HCT116 (cell line): ENCODE results near the gene PCBP3. TPM values are rescaled to one million over a fixed set of nuclear protein-coding genes. Genes with fewer than 3 reads are reported as not detected.

Experiments
- ATAC-seq: fragments of 200-7000 bp; cut with Tn5 transposase; 2 replicates; pipeline ENCODE4 v1.9.1; 2020; ENCODE audit warnings: mild to moderate bottlenecking, moderate library complexity
- BruUV-seq: library from RNA; stranded (reverse); fragments of 400-500 nt; replicated peaks from 2 replicates; lab custom pipeline; 2021; lab: Mats Ljungman, UMichigan
- CTCF ChIA-PET: fragments of 300-600 bp; sonication (Branson Sonifier 250); formaldehyde crosslinking; loops from one replicate; lab custom pipeline; 2021; ENCODE audit warnings: antibody characterized with exemption; lab: Charles Lee
- POLR2A ChIA-PET: fragments of 300-600, 350-600 bp; sonication (Branson Sonifier 250); formaldehyde crosslinking; loops from one replicate; lab custom pipeline; 2021; ENCODE audit warnings: antibody characterized with exemption; lab: Charles Lee
- RAD21 ChIA-PET, 2 experiments: fragments of 300-600 bp; sonication (Branson Sonifier 250); formaldehyde crosslinking; loops; one replicate each; lab custom pipeline; 2023; ENCODE audit warnings: low total read pairs in 2 of 2; ENCODE audit not compliant: uncharacterized antibody in 2 of 2, unreplicated experiment in 2 of 2, low non-redundant PET in 1 of 2; lab: Charles Lee
- DNase-seq: peaks from one replicate; pipeline ENCODE4 v3.0.0-alpha.2; 2010; ENCODE audit warnings: low read depth, low spot score
- H2AFZ ChIP-seq: fragments of 200-600 bp; shearing (Covaris generic), sonication (generic); 2 replicates; pipeline ENCODE4 v1.6.1; 2017; ENCODE audit warnings: low read depth, mixed run types, mixed read lengths, antibody characterized with exemption, low read length; ENCODE audit not compliant: poor library complexity, severe bottlenecking
- H3K27ac ChIP-seq: 2 replicates; pipeline ENCODE4 v1.5.1; 2012; ENCODE audit warnings: low read depth, low read length
- H3K27me3 ChIP-seq: fragments of 200-600 bp; sonication (generic); 2 replicates; pipeline ENCODE4 v1.6.1; 2016; ENCODE audit warnings: mixed run types, low read length, mixed read lengths; ENCODE audit not compliant: insufficient read depth
- H3K36me3 ChIP-seq, 2 experiments: fragments of 200-500 bp in 1 of 2; fragments of 200-600 bp in 1 of 2; sonication (Bioruptor generic) in 1 of 2; sonication (generic) in 1 of 2; 2 replicates each; pipeline versions ENCODE4 v1.5.1 to v1.6.1; 2014 to 2016; ENCODE audit warnings: low read length in 2 of 2, inconsistent platforms in 1 of 2, mixed read lengths in 1 of 2, mixed run types in 1 of 2; ENCODE audit not compliant: insufficient read depth in 2 of 2, control insufficient read depth in 1 of 2
- H3K4me1 ChIP-seq, 2 experiments: fragments of 200-600 bp in 1 of 2; sonication (generic) in 1 of 2; 2 replicates each; pipeline versions ENCODE4 v1.5.1 to v1.6.1; 2012 to 2017; ENCODE audit warnings: low read length in 2 of 2, inconsistent platforms in 1 of 2, mild to moderate bottlenecking in 1 of 2, mixed read lengths in 1 of 2, mixed run types in 1 of 2, moderate library complexity in 1 of 2; ENCODE audit not compliant: insufficient read depth in 2 of 2, control insufficient read depth in 1 of 2
- H3K4me2 ChIP-seq: fragments of 200-600 bp; sonication (generic); 2 replicates; pipeline ENCODE4 v1.6.1; 2017; ENCODE audit warnings: mixed run types, low read length, mixed read lengths
- H3K4me3 ChIP-seq, 2 experiments: fragments of 200-600 bp in 1 of 2; sonication (generic) in 1 of 2; replicated peaks in 1 of 2; 2 replicates each; pipeline ENCODE4 v1.5.1; 2011 to 2016; ENCODE audit warnings: low read length in 2 of 2, control low read depth in 1 of 2, low read depth in 1 of 2, mild to moderate bottlenecking in 1 of 2, mixed read lengths in 1 of 2, mixed run types in 1 of 2
- H3K79me2 ChIP-seq: fragments of 200-600 bp; sonication (generic); 2 replicates; pipeline ENCODE4 v1.6.1; 2017; ENCODE audit warnings: mild to moderate bottlenecking, mixed run types, low read length, moderate library complexity, mixed read lengths; ENCODE audit not compliant: insufficient read depth
- H3K9ac ChIP-seq: fragments of 200-600 bp; sonication (generic); 2 replicates; pipeline ENCODE4 v1.6.1; 2016; ENCODE audit warnings: low read length, mixed read lengths
- H3K9me2 ChIP-seq: fragments of 200-600 bp; sonication (generic), shearing (Covaris generic); 2 replicates; pipeline ENCODE4 v1.6.1; 2017; ENCODE audit warnings: mixed run types, mild to moderate bottlenecking, moderate library complexity; ENCODE audit not compliant: insufficient read depth
- H3K9me3 ChIP-seq, 2 experiments: fragments of 200-500 bp in 1 of 2; fragments of 200-600 bp in 1 of 2; sonication (Bioruptor generic) in 1 of 2; sonication (generic) in 1 of 2; 2 replicates each; pipeline ENCODE4 v1.6.1; 2014 to 2017; ENCODE audit warnings: low read length in 2 of 2, mixed read lengths in 2 of 2, inconsistent platforms in 1 of 2, low read depth in 1 of 2, mild to moderate bottlenecking in 1 of 2, mixed run types in 1 of 2, moderate library complexity in 1 of 2; ENCODE audit not compliant: control insufficient read depth in 1 of 2, insufficient read depth in 1 of 2
- H4K20me1 ChIP-seq: fragments of 200-600 bp; sonication (generic), shearing (Covaris generic); 2 replicates; pipeline ENCODE4 v1.6.1; 2017; ENCODE audit warnings: mixed run types, mild to moderate bottlenecking, moderate library complexity; ENCODE audit not compliant: insufficient read depth
- CBX3 ChIP-seq: IDR thresholded peaks from 2 replicates; pipeline ENCODE4 v1.6.1; 2012; ENCODE audit warnings: low read depth
- EGR1 ChIP-seq: IDR thresholded peaks from 2 replicates; pipeline ENCODE4 v1.6.1; 2012; ENCODE audit warnings: low read depth
- ELF1 ChIP-seq: IDR thresholded peaks from 2 replicates; pipeline ENCODE4 v1.6.1; 2012; ENCODE audit warnings: low read depth, borderline replicate concordance
- EZH2 ChIP-seq: fragments of 200-600 bp; sonication (generic); IDR thresholded peaks from 2 replicates; pipeline ENCODE4 v1.6.1; 2017; ENCODE audit warnings: antibody characterized with exemption, mixed run types
- JUND ChIP-seq: IDR thresholded peaks from 2 replicates; pipeline ENCODE4 v1.6.1; 2012
- POLR2A ChIP-seq: IDR thresholded peaks from 2 replicates; pipeline ENCODE4 v1.7.0; 2011; ENCODE audit warnings: borderline replicate concordance; ENCODE audit not compliant: insufficient read depth, insufficient read length; ENCODE audit errors: extremely low read depth
- POLR2AphosphoS5 ChIP-seq: IDR thresholded peaks from 2 replicates; pipeline ENCODE4 v1.6.1; 2011; ENCODE audit warnings: mild to moderate bottlenecking, low read depth, low read length, moderate library complexity
- TCF7L2 ChIP-seq: IDR thresholded peaks from 2 replicates; pipeline ENCODE4 v1.7.0; 2011; ENCODE audit warnings: borderline replicate concordance, inconsistent platforms; ENCODE audit not compliant: insufficient read depth, insufficient read length; ENCODE audit errors: extremely low read depth
- intact Hi-C: fragments of 100-400 bp; cut with micrococcal nuclease; formaldehyde crosslinking; loops from 2 replicates; pipeline ENCODE4 v1.10.0; 2022
- total RNA-seq: library from RNA; stranded (reverse); gene quantifications from one replicate; pipeline ENCODE4 v1.2.1, GENCODE V29; 2021; ENCODE audit not compliant: unreplicated experiment
- TF ChIP-seq, protein P1 (sequence below), 3 experiments: fragments of 200-600 bp in 1 of 3; sonication (generic) in 1 of 3; IDR thresholded peaks in 2 of 3; conservative IDR thresholded peaks in 1 of 3; 2 replicates each; pipeline ENCODE4 v1.5.1; 2012 to 2017; ENCODE audit warnings: low read depth in 2 of 3, low read length in 2 of 3, antibody characterized with exemption in 1 of 3, borderline replicate concordance in 1 of 3, control low read depth in 1 of 3, mild to moderate bottlenecking in 1 of 3, mixed read lengths in 1 of 3, mixed run types in 1 of 3, moderate library complexity in 1 of 3; ENCODE audit not compliant: insufficient read depth in 1 of 3
- TF ChIP-seq, protein P2 (sequence below): IDR thresholded peaks from 2 replicates; pipeline ENCODE4 v1.6.1; 2012
- TF ChIP-seq, protein P3 (sequence below): IDR thresholded peaks from 2 replicates; pipeline ENCODE4 v1.6.1; 2012

The PCBP3 gene
- total RNA-seq, 1 experiment from 2014 or later = 3.1 TPM

DNA sequence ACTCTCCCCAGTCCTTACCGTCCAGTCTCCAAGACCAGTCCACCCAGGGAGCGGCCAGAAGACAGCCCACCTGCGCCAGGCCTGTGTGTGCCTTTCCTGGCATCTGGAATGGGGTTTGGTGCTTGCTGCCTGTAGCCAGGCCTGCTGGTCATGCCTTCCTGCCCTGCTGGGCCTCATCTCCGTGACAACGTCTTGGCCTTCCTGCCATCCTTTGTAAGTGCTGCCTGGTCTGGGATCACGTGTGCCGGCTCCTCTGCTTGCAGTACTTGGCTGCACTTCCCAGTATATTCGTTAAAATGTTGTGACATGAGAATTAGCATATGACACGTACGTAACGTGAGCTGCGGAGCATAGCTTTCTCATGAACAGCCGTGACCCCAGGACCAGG lies 192.7 kb downstream of the PCBP3 start (continued):
- TF ChIP-seq POLR2AphosphoS5 = no peak
- no peak for TF ChIP-seq EGR1
- TF ChIP-seq JUND = no peak
- TF ChIP-seq, protein P1, sequence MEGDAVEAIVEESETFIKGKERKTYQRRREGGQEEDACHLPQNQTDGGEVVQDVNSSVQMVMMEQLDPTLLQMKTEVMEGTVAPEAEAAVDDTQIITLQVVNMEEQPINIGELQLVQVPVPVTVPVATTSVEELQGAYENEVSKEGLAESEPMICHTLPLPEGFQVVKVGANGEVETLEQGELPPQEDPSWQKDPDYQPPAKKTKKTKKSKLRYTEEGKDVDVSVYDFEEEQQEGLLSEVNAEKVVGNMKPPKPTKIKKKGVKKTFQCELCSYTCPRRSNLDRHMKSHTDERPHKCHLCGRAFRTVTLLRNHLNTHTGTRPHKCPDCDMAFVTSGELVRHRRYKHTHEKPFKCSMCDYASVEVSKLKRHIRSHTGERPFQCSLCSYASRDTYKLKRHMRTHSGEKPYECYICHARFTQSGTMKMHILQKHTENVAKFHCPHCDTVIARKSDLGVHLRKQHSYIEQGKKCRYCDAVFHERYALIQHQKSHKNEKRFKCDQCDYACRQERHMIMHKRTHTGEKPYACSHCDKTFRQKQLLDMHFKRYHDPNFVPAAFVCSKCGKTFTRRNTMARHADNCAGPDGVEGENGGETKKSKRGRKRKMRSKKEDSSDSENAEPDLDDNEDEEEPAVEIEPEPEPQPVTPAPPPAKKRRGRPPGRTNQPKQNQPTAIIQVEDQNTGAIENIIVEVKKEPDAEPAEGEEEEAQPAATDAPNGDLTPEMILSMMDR (IDR thresholded peaks at IDR 0.05 in 2 of 3, conservative IDR thresholded peaks at IDR 0.05 in 1 of 3; ENCODE audit: borderline replicate concordance in 1 of 3, insufficient read depth in 1 of 3, low read depth in 2 of 3, low read length in 2 of 3) = no peak
- no peak for TF ChIP-seq EZH2

DNA sequence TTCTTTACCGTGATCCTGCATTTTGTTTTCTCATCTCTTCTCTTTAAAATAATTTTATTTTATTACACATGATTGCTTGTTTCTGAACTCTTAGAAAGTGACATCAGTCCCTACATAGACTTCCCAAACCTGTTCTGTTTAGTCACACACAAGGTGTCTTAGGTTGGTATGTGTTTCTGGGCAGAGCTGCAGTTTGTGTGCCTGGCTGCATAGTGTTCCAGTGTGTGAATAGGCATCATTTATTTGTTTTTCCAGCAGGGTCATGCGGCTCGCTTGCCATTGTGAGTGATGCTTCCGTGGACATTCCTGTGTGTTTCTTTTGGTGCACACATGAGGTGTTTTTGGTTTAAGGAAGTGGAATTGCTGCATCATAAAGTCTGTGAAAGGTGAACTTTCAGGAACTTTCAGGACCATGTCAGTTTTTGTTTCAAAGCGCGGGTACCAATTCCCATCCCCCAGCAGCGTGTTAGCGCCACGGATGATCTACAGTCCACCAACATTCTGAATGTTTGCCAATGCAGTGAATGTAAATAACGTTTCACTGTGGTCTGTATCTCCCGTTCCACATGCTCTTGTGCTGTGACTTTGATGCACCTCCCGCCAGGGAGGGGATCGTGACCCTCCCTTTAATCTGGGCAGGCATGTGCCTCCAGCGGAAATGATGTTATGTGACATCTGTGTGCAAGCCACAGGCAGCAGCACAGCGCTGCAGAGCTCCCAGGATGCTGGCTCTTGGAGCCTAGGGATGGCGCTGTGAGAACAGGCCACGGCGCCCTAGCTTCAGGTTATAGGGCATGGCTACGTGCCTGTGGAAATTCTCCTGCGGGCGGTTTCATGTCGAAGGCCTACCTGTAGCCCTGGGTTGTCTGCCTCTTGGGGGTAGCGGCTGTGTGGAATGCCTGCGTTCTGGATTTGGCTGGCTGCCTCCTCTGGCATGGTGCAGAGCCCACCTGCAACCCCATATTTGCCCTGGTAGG lies 193.5 kb downstream of the PCBP3 start:
- H3K4me3 ChIP-seq = no peak overlapping the region
- intact Hi-C loops = no loop called here
- H3K36me3 ChIP-seq = no peaks in the 10 kb centered on the region
- H3K27ac ChIP-seq = no peak overlapping the region
- H3K9ac ChIP-seq = no peak overlapping the region
- no peak for DNase-seq
- no peaks in the 10 kb centered on the region for H3K79me2 ChIP-seq
- H2AFZ ChIP-seq = no peak overlapping the region
- no TSS peak for BruUV-seq
- TF ChIP-seq POLR2A (no peak), TCF7L2 (no peak), ELF1 (no peak), CBX3 (no peak)
- TF ChIP-seq, protein P2, sequence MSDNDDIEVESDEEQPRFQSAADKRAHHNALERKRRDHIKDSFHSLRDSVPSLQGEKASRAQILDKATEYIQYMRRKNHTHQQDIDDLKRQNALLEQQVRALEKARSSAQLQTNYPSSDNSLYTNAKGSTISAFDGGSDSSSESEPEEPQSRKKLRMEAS = no peak
- TF ChIP-seq, protein P3, sequence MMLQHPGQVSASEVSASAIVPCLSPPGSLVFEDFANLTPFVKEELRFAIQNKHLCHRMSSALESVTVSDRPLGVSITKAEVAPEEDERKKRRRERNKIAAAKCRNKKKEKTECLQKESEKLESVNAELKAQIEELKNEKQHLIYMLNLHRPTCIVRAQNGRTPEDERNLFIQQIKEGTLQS = no peak
- ChIA-PET CTCF (no interaction called here), POLR2A (no interaction called here), RAD21 (interaction anchor here in 1 of 2 experiments (0.9 kb wide), 1 partner anchor 86 kb away, joined by 3 read pairs; no protein-coding TSS in a partner anchor)
- no peaks in the 10 kb centered on the region for H4K20me1 ChIP-seq
- no peak overlapping the region for H3K4me2 ChIP-seq
- H3K9me2 ChIP-seq = no peaks in the 10 kb centered on the region
- ATAC-seq = no peak
- H3K27me3 ChIP-seq = no peaks in the 10 kb centered on the region
- peaks cover 5 to 14% of the 10 kb centered on the region in 2 experiments; a peak in 1 of 4 replicates for H3K9me3 ChIP-seq
- H3K4me1 ChIP-seq = no peaks in the 10 kb centered on the region; a peak in 1 of 4 replicates
